OCI-M2 (cell line): ENCODE data around the gene HCN4.

ENCODE experiments used
- DNase-seq: peaks from one replicate; lab custom pipeline; 2025; ENCODE audit not compliant: unreplicated experiment; lab: John Stamatoyannopoulos, UW

Gene HCN4

DNA sequence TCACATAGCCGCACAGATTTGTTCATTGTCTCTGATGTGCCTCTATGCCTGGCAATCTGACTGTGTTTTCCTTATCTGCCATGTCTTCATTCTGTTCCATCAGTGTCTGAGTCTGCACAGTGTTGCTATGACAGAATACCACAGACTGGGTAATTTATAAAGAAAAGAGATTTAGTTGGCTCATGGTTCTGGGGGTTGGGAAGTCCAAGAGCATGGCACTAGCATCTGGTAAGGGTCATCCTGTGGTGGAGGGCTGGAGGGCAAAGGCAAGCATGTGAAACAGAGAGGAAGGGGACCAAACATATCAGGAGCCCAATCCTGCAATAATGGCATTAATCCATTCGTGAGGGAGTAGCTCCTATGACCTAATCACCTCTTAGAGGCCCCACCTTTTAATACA, 11.9 kb upstream of the HCN4 start:
- no peak for DNase-seq

DNA sequence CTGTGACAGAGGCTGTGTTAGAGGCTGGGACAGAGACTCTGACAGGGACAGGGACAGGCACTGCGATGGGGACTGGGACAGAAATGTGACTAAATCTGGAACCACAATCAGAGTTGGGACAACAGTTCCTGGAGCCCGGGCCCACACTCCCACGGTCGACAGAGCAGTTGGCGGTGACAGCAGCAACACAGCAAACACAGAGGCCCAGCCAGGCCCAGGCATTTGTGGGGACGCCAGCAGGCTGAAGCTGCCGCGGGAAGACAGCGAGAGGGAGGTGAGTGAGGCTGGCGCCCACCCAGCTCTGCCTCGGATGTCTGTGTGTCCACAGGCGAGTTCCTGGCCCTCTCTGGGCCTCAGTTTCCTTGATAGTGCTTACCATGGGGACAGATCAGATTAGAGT, 9.3 kb upstream of the HCN4 start:
- DNase-seq: no peak

- DNase-seq: no peak
Observed at GRCh38 chr15:73375755-73376305, 7.1 kb upstream of the HCN4 start.

DNA sequence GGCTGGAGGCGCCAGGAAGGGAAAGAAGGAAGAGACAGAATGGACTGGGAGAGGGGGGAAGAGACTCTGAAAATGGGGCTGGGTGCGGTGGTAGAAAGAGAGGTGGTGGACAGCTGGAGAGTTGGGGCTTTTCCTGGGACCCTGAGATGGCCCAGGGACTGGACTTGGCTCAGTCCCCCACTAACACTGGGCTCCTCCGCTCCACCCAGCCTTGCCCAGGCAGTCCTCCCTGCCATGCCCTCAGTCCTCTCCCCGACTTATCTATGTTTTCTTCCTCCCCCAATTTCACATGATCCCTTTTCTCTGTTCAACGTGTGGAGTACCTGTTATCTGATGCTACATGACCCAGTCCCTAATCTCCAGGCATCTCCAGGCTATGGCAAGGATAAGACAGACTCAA, 6.3 kb upstream of the HCN4 start:
- DNase-seq: no peak

DNA sequence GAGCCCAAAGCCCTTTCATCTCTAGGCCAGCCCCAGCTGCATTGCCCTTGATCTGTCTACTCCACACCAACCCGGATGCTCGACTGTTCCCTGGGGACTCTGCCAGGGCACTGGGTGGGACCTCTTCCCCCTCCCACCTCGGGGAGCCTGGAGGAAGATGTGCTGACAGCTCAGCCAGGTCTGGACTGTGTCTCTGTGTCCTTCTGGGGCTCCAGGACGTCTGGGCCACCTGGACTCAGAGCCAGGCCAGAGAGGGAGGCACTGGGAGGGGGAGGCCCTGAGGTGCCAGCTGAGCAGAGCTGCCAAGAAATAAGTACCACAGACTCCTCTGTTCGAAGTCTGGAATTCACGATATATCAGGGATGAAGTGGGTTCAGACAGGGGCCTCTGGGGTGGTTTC, 5.8 kb upstream of the HCN4 start:
- DNase-seq: no peak

GRCh38 chr15:73373221-73373620, 4.5 kb upstream of the HCN4 start:
- no peak for DNase-seq

DNA sequence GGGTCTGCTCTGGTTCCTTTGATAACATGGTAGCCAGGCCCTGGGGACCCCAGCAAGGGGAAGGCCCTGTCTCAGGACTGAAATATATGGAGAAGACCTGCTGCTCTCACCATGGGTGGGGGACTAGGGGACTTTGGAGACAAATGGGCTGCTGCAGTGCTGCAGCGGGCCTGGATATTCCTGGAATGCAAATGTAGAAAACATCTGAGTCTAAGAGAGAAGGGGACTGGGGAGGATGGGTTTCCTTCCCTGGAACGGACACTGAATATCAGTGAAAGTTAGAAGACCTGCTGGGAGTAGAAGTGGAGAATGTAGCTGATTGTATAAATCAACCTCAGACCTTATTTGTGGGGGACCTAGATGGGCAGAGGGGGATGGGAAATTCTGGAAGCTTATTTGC, 3.1 kb upstream of the HCN4 start:
- DNase-seq: no peak

GRCh38 chr15:73370151-73370550, 1.4 kb upstream of the HCN4 start:
- DNase-seq: no peak

GRCh38 chr15:73369154-73369694, 466 bp upstream of the HCN4 start:
- DNase-seq: no peak

DNA sequence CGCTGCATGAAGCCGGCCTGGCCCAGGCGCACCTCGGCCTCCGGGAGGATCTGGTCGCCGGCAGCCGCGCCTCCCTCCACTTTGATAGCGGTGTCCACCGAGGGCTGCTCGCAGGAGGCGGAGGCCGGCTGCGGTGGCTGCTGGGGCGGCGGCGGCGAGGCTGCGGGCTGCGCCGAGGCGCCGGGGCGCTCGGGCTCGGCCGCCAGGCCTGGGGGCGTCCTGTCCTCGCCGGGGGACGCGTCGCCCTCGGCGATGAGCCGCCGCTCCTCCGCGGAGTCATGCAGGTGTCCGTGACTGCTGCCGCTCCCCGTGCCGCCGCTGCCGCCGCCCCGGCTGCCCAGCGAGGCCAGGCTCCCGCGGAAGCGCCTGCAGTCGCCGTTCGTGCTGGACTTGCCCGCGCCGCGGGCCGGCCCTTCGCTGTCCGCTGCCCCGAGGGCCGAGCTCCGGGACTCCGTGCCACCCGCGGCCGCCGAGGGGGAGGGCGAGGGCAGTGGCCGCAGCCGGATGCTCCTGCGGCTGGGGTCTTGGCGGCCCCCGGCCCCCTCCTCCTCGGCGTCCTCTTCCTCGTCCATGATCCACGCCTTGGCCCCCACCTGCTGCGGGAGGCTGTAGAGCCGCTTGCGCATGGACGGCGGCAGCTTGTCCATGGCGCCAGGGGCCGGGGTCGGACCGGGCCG, 996 bp downstream of the HCN4 start:
- no peak for DNase-seq

DNA sequence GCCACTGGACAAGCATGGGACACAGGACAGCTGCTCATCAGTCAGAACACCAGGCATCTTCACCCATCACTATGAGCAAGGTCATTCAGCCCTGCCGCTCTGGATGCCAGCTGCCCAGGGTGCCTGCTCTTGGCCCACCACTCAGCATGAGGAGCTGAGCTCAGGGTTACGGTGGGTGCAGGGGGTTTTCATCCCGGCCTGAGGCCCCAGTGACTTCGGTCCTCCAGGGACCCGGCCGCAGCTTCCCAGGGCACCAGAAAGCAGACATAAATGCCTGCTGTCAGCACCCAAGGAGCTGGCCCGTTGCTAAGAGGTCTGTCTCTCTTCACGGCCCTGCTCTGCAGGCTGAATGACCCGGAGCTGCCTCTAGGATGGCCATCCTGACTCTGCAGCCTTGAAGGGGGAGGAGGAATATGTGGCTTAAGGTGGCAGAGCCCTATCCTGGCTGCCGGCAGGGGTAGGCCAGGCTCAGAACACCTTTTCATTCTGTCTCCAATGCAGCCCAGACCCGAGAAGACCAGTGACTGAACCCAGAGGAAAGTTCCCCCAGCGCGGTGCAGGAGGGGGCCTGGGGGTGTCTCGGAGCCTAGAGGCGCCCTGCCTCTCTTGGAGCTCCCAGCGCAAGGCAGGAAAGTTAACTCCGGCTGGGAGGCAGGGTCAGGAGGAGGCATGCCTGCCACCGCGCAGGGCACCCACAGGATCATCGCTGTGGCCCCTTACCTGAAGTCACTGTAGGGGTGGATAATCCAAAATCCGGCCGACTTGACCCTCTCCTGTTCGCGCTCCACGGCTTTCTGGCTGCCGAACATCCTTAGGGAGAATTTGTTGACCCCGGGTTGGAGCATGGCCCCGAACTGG, 1.8 kb downstream of the HCN4 start:
- no peak for DNase-seq

DNA sequence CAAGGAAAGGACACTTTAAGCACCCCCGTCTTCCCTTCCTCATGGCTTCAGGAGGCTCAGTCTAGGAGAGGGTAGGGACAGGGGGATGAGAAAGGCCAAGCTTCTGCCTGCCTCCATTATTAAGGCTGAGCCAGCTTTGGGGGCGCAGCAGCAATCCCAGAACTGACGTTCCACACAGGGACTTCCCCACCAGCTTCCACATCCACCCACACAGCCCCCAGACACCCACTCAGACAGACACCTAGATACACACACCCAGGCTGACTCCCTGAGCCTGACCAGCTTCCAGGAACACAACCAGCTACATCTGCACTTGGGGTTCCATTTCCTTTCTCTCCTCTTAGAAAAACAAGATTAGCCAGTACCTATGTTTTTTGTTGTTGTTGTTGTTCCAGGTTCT, 4.7 kb downstream of the HCN4 start:
- no peak for DNase-seq

- DNase-seq: no peak
Observed at GRCh38 chr15:73362900-73363299, 5.9 kb downstream of the HCN4 start.

DNA sequence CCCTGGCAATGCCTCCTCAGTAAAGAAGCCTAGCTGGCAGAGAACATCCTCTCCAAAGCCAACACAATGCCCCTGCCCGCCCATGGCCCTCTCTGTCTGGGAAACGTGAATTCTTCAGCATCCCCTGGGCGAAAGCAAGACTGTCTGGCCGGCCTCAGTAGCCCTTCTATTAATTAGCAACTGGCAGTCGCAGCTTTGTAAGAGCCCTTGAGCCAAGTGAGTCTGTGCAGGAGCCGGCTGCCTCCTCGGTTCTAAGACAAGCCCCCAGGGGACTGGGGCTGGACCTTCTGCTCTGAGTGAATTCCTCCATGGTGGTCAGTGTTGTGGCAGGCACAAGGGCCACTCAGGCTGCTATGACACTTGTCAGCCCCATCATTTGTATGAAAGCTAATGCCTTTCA, 7.4 kb downstream of the HCN4 start:
- DNase-seq: no peak

DNA sequence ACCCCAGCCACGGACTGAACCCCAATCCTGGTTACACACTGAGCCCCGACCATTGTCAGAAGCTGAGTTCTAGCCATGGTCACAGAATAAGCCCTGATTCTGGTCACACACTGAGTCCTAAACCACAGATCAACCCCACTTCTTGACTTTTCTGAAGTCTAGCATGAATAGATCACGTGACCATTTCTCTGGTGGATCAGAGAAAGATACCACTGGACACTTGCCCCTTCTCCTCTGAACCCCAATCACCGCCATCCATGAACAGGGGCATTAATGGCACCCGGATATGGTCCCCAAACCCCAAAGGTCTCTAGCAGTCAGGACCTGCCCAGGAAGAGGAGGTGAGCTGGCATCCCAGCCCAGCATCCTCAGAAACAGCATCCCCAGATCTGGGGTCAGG, 9.1 kb downstream of the HCN4 start:
- DNase-seq: no peak

- DNase-seq: no peak
Observed at GRCh38 chr15:73357999-73358665, 10.6 kb downstream of the HCN4 start.

DNA sequence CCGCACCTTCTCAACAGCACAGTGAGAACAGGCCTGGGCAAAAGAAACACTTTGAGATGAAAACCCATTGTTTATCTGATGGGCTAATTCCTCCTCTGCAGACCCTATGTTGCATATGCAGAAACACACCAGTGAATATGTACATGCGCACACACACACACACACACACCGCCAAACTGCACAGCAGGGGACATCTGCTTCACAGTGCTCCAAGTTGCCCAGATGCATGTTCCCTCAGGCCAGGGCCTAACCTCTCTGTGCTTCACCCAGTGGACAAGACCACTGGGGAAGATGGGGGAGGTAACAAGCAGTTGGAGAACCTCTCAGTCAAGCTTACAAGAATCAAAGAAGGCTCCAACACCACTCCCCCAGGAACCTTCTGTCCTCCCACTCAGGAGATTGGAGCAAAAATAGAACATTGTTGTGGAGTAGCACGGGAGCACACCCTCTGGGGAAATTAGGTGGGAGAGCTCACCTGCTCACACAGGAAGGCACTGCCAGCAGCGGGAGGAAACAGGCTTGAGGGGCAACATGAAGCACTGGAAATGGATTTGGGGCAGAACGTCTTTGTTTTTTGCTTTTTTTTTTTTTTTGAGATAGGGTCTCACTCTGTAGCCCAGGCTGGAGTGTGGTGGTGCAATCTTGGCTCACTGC, 13.0 kb downstream of the HCN4 start:
- DNase-seq: no peak

DNA sequence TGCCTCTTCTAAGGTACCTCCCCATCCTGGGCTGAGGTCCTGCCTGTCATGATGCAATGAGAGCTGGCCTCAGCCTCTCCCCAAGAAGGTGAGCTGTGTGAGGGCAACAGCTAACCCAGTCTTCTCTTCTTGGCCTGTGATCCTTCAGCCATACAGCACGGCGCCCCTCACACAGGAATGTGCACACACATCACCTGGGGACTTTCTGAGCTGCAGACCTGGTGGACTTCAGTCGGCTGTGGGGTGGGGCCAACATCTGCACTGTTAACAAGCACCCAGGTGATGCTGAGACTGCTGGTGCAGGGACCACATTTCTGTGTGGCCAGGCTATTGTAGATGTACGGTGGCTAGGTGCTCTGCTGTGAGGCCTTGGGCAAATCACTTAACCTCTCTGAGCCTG, 14.5 kb downstream of the HCN4 start:
- DNase-seq: no peak

- DNase-seq: no peak
Observed at GRCh38 chr15:73353734-73354133, 15.0 kb downstream of the HCN4 start.

DNA sequence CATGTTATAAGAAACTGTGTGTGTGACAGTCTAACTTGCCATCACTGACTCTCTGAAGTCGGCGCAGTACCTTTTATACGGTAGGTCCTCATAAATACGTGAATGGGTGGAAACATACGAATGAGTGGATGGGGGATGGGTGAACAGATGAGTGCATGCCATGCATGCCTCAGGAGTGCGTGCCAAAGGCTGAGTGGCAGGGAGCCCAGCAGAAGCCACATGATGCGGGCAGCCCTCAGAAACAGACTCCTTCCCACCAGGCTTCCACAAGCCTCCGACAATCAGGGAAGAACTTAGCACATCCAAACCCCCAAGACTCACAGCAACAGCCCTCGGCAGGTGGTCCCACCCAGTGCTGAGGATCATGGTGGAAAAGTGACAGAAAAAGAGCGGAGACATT, 16.7 kb downstream of the HCN4 start:
- no peak for DNase-seq

DNA sequence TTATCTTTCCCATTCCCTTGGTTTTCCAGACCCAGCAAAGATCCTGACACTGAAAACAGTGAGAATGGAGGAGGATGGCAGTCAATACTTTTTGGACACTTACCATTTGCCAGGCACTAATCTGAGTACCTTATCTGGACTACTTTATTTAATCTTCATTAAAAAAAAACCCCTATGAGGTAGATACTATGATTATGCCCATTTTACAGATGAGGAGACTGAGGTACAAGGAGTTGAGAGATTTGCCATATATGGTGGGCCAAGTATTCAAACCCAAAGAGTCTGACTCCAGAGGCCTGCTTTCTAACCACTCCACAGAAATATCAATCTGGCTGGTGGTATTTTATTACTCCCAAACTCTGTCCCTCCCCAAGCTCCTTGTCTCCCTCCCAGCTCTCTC, 19.6 kb downstream of the HCN4 start:
- no peak for DNase-seq
